Nephron (organoid): ENCODE data around the gene SFRP2.

ENCODE experiments used
- H3K27ac Mint-ChIP-seq, 3 experiments: 2 replicates each; pipeline ENCODE4 v1.8.0; 2020; ENCODE audit warnings: mixed read lengths in 3 of 3, mild to moderate bottlenecking in 2 of 3, moderate library complexity in 1 of 3
- H3K27me3 Mint-ChIP-seq: 2 replicates; pipeline ENCODE4 v1.8.0; 2021; ENCODE audit warnings: low read depth, mild to moderate bottlenecking, moderate library complexity, mixed read lengths
- H3K36me3 Mint-ChIP-seq: 2 replicates; pipeline ENCODE4 v1.8.0; 2020; ENCODE audit warnings: low read depth, mixed read lengths
- H3K4me1 Mint-ChIP-seq: 2 replicates; pipeline ENCODE4 v1.8.0; 2020; ENCODE audit warnings: mixed read lengths
- H3K4me3 Mint-ChIP-seq, 3 experiments: 2 replicates each; pipeline ENCODE4 v1.8.0; 2020; ENCODE audit warnings: mild to moderate bottlenecking in 3 of 3, mixed read lengths in 3 of 3, moderate library complexity in 2 of 3
- H3K9me3 Mint-ChIP-seq: 2 replicates; pipeline ENCODE4 v1.8.0; 2020; ENCODE audit warnings: mixed read lengths
- TF ChIP-seq, protein P1 (sequence below), 3 experiments: fragments of 200-600 bp; sonication (generic); IDR thresholded peaks; one replicate each; pipeline ENCODE4 v1.5.0; 2021; ENCODE audit warnings: antibody characterized with exemption in 3 of 3; ENCODE audit not compliant: unreplicated experiment in 3 of 3

The SFRP2 gene

DNA sequence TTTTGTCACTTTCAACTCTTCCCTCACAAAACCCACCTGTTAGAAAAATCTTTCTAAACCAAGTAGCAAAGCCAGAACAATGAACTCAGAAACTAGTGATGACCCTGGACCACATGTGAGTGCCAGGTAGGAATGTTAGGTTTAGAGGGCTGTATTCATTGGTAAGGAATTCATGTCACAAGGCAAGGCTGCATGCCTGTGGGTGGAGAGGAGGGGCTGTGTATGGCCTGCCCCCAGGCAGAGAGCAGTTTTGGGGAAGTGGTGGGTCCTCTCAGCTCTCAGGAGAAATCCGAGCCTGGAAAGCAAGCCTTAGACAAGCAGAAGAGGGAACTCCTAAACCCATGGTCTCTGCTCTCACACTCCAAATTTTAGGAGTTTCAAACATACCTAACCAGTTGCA, 31.5 kb downstream of the SFRP2 start:
- Mint-ChIP-seq H3K36me3 (peaks cover 28% of the 10 kb centered on the region), H3K27me3 (peaks cover 25% of the 10 kb centered on the region), H3K4me3 (peak overlapping the region in 1 of 3 experiments; percentile 80), H3K4me1 (peaks cover 4% of the 10 kb centered on the region), H3K9me3 (peaks cover 4% of the 10 kb centered on the region), H3K27ac (no peak overlapping the region)
- TF ChIP-seq, protein P1, sequence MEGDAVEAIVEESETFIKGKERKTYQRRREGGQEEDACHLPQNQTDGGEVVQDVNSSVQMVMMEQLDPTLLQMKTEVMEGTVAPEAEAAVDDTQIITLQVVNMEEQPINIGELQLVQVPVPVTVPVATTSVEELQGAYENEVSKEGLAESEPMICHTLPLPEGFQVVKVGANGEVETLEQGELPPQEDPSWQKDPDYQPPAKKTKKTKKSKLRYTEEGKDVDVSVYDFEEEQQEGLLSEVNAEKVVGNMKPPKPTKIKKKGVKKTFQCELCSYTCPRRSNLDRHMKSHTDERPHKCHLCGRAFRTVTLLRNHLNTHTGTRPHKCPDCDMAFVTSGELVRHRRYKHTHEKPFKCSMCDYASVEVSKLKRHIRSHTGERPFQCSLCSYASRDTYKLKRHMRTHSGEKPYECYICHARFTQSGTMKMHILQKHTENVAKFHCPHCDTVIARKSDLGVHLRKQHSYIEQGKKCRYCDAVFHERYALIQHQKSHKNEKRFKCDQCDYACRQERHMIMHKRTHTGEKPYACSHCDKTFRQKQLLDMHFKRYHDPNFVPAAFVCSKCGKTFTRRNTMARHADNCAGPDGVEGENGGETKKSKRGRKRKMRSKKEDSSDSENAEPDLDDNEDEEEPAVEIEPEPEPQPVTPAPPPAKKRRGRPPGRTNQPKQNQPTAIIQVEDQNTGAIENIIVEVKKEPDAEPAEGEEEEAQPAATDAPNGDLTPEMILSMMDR (IDR thresholded peaks at IDR 0.05; ENCODE audit: unreplicated experiment in 3 of 3), result no peak

GRCh38 chr4:153755186-153755585, 33.7 kb downstream of the SFRP2 start:
- TF ChIP-seq, protein P1 (IDR thresholded peaks at IDR 0.05; ENCODE audit: unreplicated experiment in 3 of 3), result no peak
- Mint-ChIP-seq H3K36me3 (peaks cover 30% of the 10 kb centered on the region), H3K4me3 (no peak overlapping the region), H3K27ac (no peak overlapping the region), H3K4me1 (peaks cover 4% of the 10 kb centered on the region), H3K9me3 (peaks cover 4% of the 10 kb centered on the region), H3K27me3 (peaks cover 22% of the 10 kb centered on the region)

DNA sequence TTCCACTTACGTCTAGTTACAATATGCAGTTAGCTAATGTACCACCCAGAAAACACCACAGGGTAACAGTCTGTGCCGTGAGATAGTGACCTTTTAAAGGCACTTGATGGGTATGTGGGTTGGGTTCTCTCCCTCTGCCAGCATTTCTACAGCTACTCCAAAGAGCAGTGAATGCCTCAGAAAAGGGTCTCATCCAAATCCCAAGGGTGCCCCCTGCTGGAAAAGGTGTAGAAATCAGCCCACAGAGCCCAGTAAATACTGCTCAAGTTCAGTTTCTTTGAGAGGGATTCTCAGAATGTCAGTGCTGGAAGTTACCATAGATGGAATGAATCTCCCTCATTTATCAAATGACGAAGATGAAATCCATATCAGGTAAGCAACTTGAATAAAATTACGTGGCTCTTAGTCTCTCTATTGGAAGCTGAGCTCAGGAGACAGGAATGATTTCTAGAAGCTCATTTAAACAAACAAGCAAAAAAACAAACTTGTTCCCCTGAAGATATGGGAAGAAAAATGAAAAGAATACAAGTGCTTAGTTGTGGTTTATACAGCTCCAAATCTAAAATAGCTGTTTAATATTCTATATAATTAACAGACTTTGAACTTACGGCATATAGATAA, 38.6 kb downstream of the SFRP2 start:
- no peak overlapping the region for H3K27ac Mint-ChIP-seq
- no peak overlapping the region for H3K4me3 Mint-ChIP-seq
- no peaks in the 10 kb centered on the region for H3K27me3 Mint-ChIP-seq
- TF ChIP-seq, protein P1 (IDR thresholded peaks at IDR 0.05; ENCODE audit: unreplicated experiment in 3 of 3), result peak; percentile 60 to 68 (median 64)
- no peaks in the 10 kb centered on the region for H3K4me1 Mint-ChIP-seq
- peaks cover 27% of the 10 kb centered on the region for H3K36me3 Mint-ChIP-seq
- no peaks in the 10 kb centered on the region for H3K9me3 Mint-ChIP-seq

- H3K27me3 Mint-ChIP-seq, result no peaks in the 10 kb centered on the region
- no peaks in the 10 kb centered on the region for H3K4me1 Mint-ChIP-seq
- H3K36me3 Mint-ChIP-seq, result peaks cover 22% of the 10 kb centered on the region
- TF ChIP-seq, protein P1 (IDR thresholded peaks at IDR 0.05; ENCODE audit: unreplicated experiment in 3 of 3), result no peak
- H3K27ac Mint-ChIP-seq, result no peak overlapping the region
- no peak overlapping the region for H3K4me3 Mint-ChIP-seq
- no peaks in the 10 kb centered on the region for H3K9me3 Mint-ChIP-seq
Measured at GRCh38 chr4:153748378-153748777, 40.5 kb downstream of the SFRP2 start.

DNA sequence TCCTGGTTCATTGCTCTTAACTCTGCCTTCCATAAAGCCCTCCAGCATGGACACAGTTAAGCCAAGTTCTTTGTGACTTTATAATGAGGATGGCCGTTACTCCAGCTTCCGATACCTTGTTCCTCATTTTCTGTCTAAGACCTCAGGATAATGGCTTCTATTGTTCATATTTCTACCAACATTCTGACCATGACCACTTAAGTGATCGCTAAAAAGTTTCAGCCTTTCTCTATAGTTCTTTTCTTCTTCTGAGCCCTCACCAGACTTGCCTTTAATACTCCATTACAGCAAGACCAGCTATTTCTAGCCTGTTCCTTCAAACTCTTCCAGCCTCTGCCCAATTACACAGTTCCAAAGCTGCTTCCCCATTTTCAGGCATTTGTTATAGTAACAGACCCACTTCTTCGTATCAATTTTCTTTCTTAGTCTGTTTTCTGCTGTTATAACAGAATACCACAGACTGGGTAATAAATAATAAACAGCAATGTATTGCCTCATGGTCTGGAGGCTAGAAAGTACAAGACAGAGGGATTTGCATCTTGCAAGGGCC, 41.4 kb downstream of the SFRP2 start:
- H3K27ac Mint-ChIP-seq, result no peak overlapping the region
- no peaks in the 10 kb centered on the region for H3K9me3 Mint-ChIP-seq
- no peak overlapping the region for H3K4me3 Mint-ChIP-seq

More for the DNA sequence above, 41.4 kb downstream of the SFRP2 start:
- no peaks in the 10 kb centered on the region for H3K4me1 Mint-ChIP-seq
- H3K36me3 Mint-ChIP-seq, result peaks cover 21% of the 10 kb centered on the region
- H3K27me3 Mint-ChIP-seq, result no peaks in the 10 kb centered on the region
- TF ChIP-seq, protein P1 (IDR thresholded peaks at IDR 0.05; ENCODE audit: unreplicated experiment in 3 of 3), result no peak
